NB4 (cell line): ENCODE data around the gene KMT2C.

Source experiments
- DNase-seq: peaks from one replicate; pipeline ENCODE4 v3.0.0; 2010; ENCODE audit warnings: low read depth
- H3K4me3 ChIP-seq: one replicate; pipeline ENCODE4 v1.5.1; 2011; ENCODE audit warnings: mild to moderate bottlenecking, low read depth, low read length, moderate library complexity
- MAX ChIP-seq: IDR thresholded peaks from 2 replicates; pipeline ENCODE4 v1.6.1; 2011; ENCODE audit warnings: low read depth, low read length
- MYC ChIP-seq: IDR thresholded peaks from 2 replicates; pipeline ENCODE4 v1.6.1; 2011; ENCODE audit warnings: low read depth, low read length
- POLR2A ChIP-seq: IDR thresholded peaks from 2 replicates; pipeline ENCODE4 v1.6.1; 2011; ENCODE audit warnings: mild to moderate bottlenecking; ENCODE audit not compliant: insufficient read length; ENCODE audit errors: extremely low read depth
- TF ChIP-seq, protein P1 (sequence below): IDR thresholded peaks from one replicate; pipeline ENCODE4 v1.5.1; 2012; ENCODE audit warnings: low read depth, low read length

KMT2C gene

DNA sequence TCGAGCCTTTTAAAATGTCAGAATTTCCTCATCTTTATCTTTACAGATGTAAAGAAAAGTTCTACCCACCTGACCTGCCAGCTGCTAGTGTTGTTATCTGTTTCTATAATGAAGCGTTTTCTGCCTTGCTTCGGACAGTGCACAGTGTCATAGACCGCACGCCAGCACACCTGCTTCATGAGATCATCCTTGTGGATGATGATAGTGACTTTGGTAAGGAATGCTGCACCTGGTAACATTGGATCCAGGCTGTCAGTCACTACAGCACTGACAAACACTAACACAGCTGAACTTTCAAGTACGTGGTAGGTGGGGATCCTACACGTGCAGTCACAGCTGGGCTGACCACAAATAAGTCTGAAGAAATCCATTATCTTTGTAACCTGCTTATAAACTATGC, 332.7 kb downstream of the KMT2C start:
- no peak for DNase-seq
- TF ChIP-seq, protein P1, sequence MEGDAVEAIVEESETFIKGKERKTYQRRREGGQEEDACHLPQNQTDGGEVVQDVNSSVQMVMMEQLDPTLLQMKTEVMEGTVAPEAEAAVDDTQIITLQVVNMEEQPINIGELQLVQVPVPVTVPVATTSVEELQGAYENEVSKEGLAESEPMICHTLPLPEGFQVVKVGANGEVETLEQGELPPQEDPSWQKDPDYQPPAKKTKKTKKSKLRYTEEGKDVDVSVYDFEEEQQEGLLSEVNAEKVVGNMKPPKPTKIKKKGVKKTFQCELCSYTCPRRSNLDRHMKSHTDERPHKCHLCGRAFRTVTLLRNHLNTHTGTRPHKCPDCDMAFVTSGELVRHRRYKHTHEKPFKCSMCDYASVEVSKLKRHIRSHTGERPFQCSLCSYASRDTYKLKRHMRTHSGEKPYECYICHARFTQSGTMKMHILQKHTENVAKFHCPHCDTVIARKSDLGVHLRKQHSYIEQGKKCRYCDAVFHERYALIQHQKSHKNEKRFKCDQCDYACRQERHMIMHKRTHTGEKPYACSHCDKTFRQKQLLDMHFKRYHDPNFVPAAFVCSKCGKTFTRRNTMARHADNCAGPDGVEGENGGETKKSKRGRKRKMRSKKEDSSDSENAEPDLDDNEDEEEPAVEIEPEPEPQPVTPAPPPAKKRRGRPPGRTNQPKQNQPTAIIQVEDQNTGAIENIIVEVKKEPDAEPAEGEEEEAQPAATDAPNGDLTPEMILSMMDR = no peak
- TF ChIP-seq POLR2A (no peak), MAX (no peak), MYC (no peak)
- no peak overlapping the region for H3K4me3 ChIP-seq

DNA sequence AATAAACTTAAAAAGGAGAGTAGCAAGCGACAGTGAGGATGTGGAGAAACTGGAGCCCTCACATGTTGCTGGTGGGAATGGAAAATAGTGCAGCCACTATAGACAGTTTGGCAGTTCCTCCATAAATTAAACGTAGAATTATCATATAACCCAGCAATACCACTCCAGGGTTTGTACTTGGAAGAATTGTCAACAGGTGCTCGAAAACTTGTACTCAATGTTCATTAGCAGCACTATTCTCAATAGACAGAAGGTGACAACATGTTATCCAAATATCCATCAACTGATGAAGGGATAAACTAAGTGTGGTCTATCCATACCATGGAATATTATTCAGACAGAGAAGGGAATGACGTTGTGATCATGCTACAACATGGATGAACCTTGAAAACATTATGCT, 338.5 kb downstream of the KMT2C start:
- no peak overlapping the region for H3K4me3 ChIP-seq
- TF ChIP-seq, protein P1 = no peak
- TF ChIP-seq POLR2A = no peak
- TF ChIP-seq MAX = no peak
- no peak for TF ChIP-seq MYC
- no peak for DNase-seq

DNA sequence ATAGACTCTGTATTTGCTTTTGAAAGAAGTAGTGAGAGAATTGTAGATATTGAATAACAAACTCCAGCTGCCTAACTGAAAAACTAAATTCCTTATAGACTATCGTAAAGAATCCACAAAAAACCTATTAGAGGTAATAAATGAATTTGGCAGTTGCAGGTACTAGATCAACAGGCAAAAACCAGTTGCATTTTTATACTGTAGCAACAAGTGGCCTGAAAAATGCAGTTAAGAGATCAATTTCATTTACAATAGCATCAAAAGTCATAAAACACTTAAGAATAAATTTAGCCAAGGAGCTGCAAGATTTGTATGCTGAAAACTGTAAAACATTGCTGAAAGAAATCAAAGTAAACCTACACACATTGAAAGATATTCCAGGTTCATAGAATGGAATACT, 340.0 kb downstream of the KMT2C start:
- TF ChIP-seq POLR2A (no peak), MYC (no peak), MAX (no peak)
- TF ChIP-seq, protein P1 = no peak
- DNase-seq = no peak
- no peak overlapping the region for H3K4me3 ChIP-seq

DNA sequence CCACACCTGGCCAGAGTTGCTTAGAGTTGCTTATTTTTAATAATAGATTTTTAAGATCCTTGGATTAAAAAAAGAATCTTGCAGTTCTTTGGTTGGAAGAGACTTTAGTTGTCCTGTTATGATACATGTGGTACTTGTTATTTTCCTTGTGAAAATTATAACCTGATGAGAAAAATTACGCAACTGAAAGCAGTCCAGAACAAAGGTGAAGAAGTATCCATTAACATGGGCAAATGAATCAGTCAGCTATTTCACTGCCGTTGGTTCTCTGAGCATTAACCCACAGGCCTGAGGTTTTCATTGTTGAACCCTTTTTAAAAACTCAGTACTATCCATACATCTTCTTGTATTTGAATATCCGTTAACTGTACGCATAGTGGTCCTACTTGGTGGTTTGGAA, 342.1 kb downstream of the KMT2C start:
- no peak for TF ChIP-seq MYC
- no peak for TF ChIP-seq MAX
- TF ChIP-seq, protein P1 = no peak
- no peak for TF ChIP-seq POLR2A
- no peak for DNase-seq
- no peak overlapping the region for H3K4me3 ChIP-seq

- no peak for DNase-seq
- no peak for TF ChIP-seq MYC
- TF ChIP-seq, protein P1 = no peak
- no peak for TF ChIP-seq MAX
- TF ChIP-seq POLR2A = no peak
- H3K4me3 ChIP-seq = no peak overlapping the region
These were observed 345.1 kb downstream of the KMT2C start for GRCh38 chr7:152090747-152091146.

DNA sequence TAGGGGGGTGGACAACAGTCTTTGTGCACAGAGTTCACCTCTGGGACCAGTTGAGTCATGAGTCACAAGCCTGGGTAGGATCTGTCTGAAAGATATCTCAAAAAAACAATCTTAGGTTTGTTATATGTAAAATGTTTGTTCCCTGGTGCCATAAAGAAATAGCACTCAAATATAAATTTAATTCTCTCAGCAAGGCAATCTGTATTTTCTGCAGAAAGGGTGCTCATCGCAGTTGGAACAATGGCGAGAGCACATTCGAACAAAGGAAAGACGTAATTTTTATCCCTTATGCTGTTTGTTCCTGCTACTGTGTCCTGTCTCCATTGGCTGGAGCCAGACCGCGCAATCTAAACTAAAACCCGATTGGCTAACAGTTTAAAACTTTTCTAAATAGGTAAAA, 346.6 kb downstream of the KMT2C start:
- no peak for DNase-seq
- no peak overlapping the region for H3K4me3 ChIP-seq
- TF ChIP-seq, protein P1 = no peak
- TF ChIP-seq MYC (no peak), POLR2A (no peak), MAX (no peak)
